ENCODE measurements around the gene NKAIN1. TPM values are rescaled to one million over a fixed set of nuclear protein-coding genes. Genes with fewer than 3 reads are reported as not detected.

NKAIN1 gene
- total and polyA plus RNA-seq, 2 of the 13 experiments (the other 11 are each of a cell fraction or from before 2014, with no cell fraction given), result 0.29 to 0.40 TPM

DNA sequence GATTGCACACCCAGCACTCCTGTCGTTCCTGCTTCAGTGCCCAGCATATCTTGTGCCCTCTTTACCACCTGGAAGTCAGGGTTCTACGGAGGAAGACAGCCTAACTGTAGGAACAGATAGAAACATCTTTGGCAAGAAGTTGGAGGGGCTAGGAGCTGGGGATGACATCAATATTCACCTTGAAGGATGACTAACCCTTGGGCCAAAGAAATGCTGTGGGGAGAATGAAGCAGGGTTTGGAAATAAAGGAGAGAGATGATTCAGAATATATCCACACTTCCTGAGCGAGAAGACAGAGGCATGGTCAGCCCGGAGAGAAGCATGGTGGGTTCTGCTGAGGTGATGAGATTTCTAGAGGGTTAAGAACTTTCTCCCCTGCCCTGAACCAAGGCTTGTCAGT, 4.6 kb upstream of the NKAIN1 start:
- H3K9me3 ChIP-seq (ENCODE audit: low read length), result no peaks in the 10 kb centered on the region
- peaks cover 7% of the 10 kb centered on the region; the same call in 1 of the 2 replicates for H3K4me1 ChIP-seq (ENCODE audit: insufficient read depth, low read length)
- in situ Hi-C loops (cut with HindIII; ENCODE audit: extremely low pct_ligation_motif_present, low pct_unique_long_range_greater_than_20kb), result no loop called here
- BruUV-seq (replicated peaks), result no TSS peak
- FAIRE-seq, result no peak
- ATAC-seq, result no peak
- TF ChIP-seq HMG20B (CRISPR knock-in tag; conservative IDR thresholded peaks at IDR 0.05) (no peak), REPIN1 (CRISPR knock-in tag; IDR thresholded peaks at IDR 0.05; ENCODE audit: borderline replicate concordance, low read depth) (no peak), KDM5A (IDR thresholded peaks at IDR 0.05; ENCODE audit: borderline replicate concordance, low read length) (no peak), NFKBIZ (CRISPR knock-in tag; IDR thresholded peaks at IDR 0.05) (no peak), ZNF549 (CRISPR knock-in tag; IDR thresholded peaks at IDR 0.05) (no peak), KLF12 (CRISPR knock-in tag; IDR thresholded peaks at IDR 0.05; ENCODE audit: borderline replicate concordance) (no peak), CENPBD1 (CRISPR knock-in tag; IDR thresholded peaks at IDR 0.05; ENCODE audit: borderline replicate concordance, low read depth) (no peak), JUND (CRISPR knock-in tag; IDR thresholded peaks at IDR 0.05) (no peak), ZNF570 (CRISPR knock-in tag; IDR thresholded peaks at IDR 0.05; ENCODE audit: borderline replicate concordance) (no peak), ISX (CRISPR knock-in tag; conservative IDR thresholded peaks at IDR 0.05) (no peak), FOXO1 (CRISPR knock-in tag; IDR thresholded peaks at IDR 0.05) (no peak), ZNF530 (CRISPR knock-in tag; IDR thresholded peaks at IDR 0.05; ENCODE audit: low read depth) (no peak)
- TF ChIP-seq, protein P1, sequence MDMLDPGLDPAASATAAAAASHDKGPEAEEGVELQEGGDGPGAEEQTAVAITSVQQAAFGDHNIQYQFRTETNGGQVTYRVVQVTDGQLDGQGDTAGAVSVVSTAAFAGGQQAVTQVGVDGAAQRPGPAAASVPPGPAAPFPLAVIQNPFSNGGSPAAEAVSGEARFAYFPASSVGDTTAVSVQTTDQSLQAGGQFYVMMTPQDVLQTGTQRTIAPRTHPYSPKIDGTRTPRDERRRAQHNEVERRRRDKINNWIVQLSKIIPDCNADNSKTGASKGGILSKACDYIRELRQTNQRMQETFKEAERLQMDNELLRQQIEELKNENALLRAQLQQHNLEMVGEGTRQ (IDR thresholded peaks at IDR 0.05; ENCODE audit: low read depth, low read length), result no peak
- TF ChIP-seq, protein P1 (CRISPR knock-in tag; IDR thresholded peaks at IDR 0.05; ENCODE audit: borderline replicate concordance), result no peak
- intact Hi-C loops (cut with micrococcal nuclease; ENCODE audit: unreplicated experiment), result no loop called here
- peaks cover 4% of the 10 kb centered on the region; the same call in 1 of the 2 replicates for H4K20me1 ChIP-seq (ENCODE audit: insufficient read depth, low read length)
- no peak overlapping the region for H3K4me2 ChIP-seq (ENCODE audit: low read depth, low read length)
- CTCF ChIA-PET (ENCODE audit: low intra/inter-chr PET ratio, low total read pairs), result no interaction called here
- H3K9ac ChIP-seq (ENCODE audit: insufficient read depth, low read depth, low read length), result no peak overlapping the region
- H3K27me3 ChIP-seq (ENCODE audit: control insufficient read depth in 1 of 2, insufficient read depth in 2 of 2, low read length in 2 of 2), result peaks cover 2 to 28% of the 10 kb centered on the region in 2 experiments; a peak in 4 of 5 replicates
- no peak overlapping the region for H3K27ac ChIP-seq (ENCODE audit: extremely low read length, insufficient read depth, low read length)
- H3K36me3 ChIP-seq (replicated peaks in 1 of 2; ENCODE audit: control insufficient read depth in 1 of 2, insufficient read depth in 2 of 2, low read length in 2 of 2), result no peaks in the 10 kb centered on the region
- POLR2A ChIA-PET, result no interaction called here
- H2AFZ ChIP-seq (ENCODE audit: low read length), result no peak overlapping the region
- H3K79me2 ChIP-seq (ENCODE audit: insufficient read depth, low read length), result no peaks in the 10 kb centered on the region
- no peak for DNase-seq (ENCODE audit: low spot score)
- 22% methylated on average over 4 of the region's 4 CpGs for WGBS (ENCODE audit: low lambda C conversion rate)
- no peak overlapping the region for H3K4me3 ChIP-seq (replicated peaks in 1 of 3; ENCODE audit: insufficient read depth in 1 of 3, low read depth in 2 of 3, low read length in 3 of 3)

Data from HepG2 (cell line).